H1 (cell line): ENCODE measurements around the gene TM9SF1. TPM values are rescaled to one million over a fixed set of nuclear protein-coding genes. Genes with fewer than 3 reads are reported as not detected.

Experiments used
- CBX8 ChIP-seq: fragments of 300-800, 300-1000 bp; sonication (generic); IDR thresholded peaks from 2 replicates; pipeline ENCODE4 v1.7.1; 2016; ENCODE audit warnings: low read depth, low read length, borderline replicate concordance
- POLR2A ChIP-seq, 2 experiments: IDR thresholded peaks; 1 replicate in 1 of 2; 2 replicates in 1 of 2; pipeline ENCODE4 v1.6.1; 2011; ENCODE audit warnings: low read depth in 2 of 2, low read length in 2 of 2, mild to moderate bottlenecking in 2 of 2; ENCODE audit errors: control extremely low read depth in 1 of 2
- polyA plus RNA-seq, 7 experiments: library from polyadenylated mRNA; depleted of rRNA in 3 of 7; stranded (reverse) in 5 of 7; unstranded in 2 of 7; fragments of >200 nt in 5 of 7; fragments of 200-250 nt in 2 of 7; gene quantifications; 1 replicate in 5 of 7; 2 replicates in 1 of 7; 4 replicates in 1 of 7; pipeline versions ENCODE4 v1.2.1 to v1.2.3, GENCODE V29; 2011 to 2013; ENCODE audit warnings: missing spikeins in 2 of 7, mixed read lengths in 2 of 7
- total RNA-seq: library from RNA; stranded (reverse); fragmentation: NEBNext Ultra II Directional; extraction: Animal tissue kit (Norgen Biotek cat#: 25700); gene quantifications from 2 replicates; pipeline ENCODE4 v1.2.1, GENCODE V29; 2021
- TF ChIP-seq, protein P1 (sequence below): fragments of 300-600 bp; sonication (generic); IDR thresholded peaks from 2 replicates; pipeline ENCODE4 v1.7.1; 2012; ENCODE audit warnings: low read length, moderate library complexity, mild to moderate bottlenecking, inconsistent platforms; ENCODE audit not compliant: insufficient replicate concordance

The TM9SF1 gene
- total and polyA plus RNA-seq, 2 of the 8 experiments (the other 6 are each of a cell fraction or from before 2014, with no cell fraction given), result 22.2 to 29.2 TPM

DNA sequence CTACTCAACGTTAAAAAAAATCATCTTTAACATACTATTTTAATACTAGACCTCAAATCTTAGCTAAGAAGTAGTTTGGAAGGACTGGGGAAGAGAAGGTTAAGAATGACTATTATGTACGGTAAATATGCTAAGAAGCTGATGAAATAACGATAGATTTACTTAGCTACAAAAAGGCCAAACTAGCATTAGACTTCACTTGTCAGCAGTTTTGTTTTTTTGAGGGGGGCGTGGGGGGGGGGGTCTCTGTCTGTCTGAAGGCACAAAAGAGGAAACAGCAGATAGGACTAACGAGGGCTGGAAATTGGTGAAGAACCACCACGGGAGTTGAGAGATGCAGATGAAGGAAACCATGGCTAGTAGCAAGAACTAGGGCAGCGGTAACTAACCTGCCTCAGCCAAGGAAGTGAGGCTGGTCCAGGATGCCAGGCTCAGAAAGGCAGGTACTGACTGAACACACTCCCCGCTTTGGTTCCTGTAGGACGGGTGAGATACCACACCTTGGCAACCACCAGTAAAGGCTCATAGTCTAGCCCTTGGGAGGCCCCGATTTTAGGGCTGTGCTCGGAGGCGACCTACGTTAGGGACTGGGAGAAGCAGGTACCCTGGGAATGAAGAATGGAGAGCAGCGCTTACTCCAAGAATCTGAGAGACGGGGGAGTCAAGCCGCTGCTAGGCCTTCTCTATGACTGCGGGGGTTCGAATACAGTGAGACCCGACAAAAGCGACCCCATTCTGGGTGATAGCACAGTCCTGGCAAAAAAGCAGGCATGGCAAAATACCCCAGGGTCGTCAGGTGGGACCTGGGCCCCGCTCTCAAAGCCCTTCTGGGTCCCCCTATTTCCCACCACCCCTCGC is 36.3 kb upstream of the TM9SF1 start (continued):
- TF ChIP-seq, protein P1, sequence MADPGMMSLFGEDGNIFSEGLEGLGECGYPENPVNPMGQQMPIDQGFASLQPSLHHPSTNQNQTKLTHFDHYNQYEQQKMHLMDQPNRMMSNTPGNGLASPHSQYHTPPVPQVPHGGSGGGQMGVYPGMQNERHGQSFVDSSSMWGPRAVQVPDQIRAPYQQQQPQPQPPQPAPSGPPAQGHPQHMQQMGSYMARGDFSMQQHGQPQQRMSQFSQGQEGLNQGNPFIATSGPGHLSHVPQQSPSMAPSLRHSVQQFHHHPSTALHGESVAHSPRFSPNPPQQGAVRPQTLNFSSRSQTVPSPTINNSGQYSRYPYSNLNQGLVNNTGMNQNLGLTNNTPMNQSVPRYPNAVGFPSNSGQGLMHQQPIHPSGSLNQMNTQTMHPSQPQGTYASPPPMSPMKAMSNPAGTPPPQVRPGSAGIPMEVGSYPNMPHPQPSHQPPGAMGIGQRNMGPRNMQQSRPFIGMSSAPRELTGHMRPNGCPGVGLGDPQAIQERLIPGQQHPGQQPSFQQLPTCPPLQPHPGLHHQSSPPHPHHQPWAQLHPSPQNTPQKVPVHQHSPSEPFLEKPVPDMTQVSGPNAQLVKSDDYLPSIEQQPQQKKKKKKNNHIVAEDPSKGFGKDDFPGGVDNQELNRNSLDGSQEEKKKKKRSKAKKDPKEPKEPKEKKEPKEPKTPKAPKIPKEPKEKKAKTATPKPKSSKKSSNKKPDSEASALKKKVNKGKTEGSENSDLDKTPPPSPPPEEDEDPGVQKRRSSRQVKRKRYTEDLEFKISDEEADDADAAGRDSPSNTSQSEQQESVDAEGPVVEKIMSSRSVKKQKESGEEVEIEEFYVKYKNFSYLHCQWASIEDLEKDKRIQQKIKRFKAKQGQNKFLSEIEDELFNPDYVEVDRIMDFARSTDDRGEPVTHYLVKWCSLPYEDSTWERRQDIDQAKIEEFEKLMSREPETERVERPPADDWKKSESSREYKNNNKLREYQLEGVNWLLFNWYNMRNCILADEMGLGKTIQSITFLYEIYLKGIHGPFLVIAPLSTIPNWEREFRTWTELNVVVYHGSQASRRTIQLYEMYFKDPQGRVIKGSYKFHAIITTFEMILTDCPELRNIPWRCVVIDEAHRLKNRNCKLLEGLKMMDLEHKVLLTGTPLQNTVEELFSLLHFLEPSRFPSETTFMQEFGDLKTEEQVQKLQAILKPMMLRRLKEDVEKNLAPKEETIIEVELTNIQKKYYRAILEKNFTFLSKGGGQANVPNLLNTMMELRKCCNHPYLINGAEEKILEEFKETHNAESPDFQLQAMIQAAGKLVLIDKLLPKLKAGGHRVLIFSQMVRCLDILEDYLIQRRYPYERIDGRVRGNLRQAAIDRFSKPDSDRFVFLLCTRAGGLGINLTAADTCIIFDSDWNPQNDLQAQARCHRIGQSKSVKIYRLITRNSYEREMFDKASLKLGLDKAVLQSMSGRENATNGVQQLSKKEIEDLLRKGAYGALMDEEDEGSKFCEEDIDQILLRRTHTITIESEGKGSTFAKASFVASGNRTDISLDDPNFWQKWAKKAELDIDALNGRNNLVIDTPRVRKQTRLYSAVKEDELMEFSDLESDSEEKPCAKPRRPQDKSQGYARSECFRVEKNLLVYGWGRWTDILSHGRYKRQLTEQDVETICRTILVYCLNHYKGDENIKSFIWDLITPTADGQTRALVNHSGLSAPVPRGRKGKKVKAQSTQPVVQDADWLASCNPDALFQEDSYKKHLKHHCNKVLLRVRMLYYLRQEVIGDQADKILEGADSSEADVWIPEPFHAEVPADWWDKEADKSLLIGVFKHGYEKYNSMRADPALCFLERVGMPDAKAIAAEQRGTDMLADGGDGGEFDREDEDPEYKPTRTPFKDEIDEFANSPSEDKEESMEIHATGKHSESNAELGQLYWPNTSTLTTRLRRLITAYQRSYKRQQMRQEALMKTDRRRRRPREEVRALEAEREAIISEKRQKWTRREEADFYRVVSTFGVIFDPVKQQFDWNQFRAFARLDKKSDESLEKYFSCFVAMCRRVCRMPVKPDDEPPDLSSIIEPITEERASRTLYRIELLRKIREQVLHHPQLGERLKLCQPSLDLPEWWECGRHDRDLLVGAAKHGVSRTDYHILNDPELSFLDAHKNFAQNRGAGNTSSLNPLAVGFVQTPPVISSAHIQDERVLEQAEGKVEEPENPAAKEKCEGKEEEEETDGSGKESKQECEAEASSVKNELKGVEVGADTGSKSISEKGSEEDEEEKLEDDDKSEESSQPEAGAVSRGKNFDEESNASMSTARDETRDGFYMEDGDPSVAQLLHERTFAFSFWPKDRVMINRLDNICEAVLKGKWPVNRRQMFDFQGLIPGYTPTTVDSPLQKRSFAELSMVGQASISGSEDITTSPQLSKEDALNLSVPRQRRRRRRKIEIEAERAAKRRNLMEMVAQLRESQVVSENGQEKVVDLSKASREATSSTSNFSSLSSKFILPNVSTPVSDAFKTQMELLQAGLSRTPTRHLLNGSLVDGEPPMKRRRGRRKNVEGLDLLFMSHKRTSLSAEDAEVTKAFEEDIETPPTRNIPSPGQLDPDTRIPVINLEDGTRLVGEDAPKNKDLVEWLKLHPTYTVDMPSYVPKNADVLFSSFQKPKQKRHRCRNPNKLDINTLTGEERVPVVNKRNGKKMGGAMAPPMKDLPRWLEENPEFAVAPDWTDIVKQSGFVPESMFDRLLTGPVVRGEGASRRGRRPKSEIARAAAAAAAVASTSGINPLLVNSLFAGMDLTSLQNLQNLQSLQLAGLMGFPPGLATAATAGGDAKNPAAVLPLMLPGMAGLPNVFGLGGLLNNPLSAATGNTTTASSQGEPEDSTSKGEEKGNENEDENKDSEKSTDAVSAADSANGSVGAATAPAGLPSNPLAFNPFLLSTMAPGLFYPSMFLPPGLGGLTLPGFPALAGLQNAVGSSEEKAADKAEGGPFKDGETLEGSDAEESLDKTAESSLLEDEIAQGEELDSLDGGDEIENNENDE, result no peak
- peak in 1 of 2 experiments; percentile 60; a peak in 1 of 3 replicates for TF ChIP-seq POLR2A (IDR thresholded peaks at IDR 0.05; ENCODE audit: control extremely low read depth in 1 of 2, low read depth in 2 of 2, low read length in 2 of 2)
- no peak for TF ChIP-seq CBX8
